GM19240 (cell line): ENCODE data around the gene BLTP2.
A peak's percentile ranks its signal among the peaks of the same experiment; 100 is the strongest.
"Not testable (repeated sequence)": the region's sequence is repeated elsewhere in the genome, so short reads cannot be mapped to it uniquely, and the experiment has no call there.

Experiments
- DNase-seq: peaks from one replicate; pipeline ENCODE4 v3.0.0; 2011; ENCODE audit warnings: low spot score; ENCODE audit not compliant: insufficient read length

The BLTP2 gene

DNA sequence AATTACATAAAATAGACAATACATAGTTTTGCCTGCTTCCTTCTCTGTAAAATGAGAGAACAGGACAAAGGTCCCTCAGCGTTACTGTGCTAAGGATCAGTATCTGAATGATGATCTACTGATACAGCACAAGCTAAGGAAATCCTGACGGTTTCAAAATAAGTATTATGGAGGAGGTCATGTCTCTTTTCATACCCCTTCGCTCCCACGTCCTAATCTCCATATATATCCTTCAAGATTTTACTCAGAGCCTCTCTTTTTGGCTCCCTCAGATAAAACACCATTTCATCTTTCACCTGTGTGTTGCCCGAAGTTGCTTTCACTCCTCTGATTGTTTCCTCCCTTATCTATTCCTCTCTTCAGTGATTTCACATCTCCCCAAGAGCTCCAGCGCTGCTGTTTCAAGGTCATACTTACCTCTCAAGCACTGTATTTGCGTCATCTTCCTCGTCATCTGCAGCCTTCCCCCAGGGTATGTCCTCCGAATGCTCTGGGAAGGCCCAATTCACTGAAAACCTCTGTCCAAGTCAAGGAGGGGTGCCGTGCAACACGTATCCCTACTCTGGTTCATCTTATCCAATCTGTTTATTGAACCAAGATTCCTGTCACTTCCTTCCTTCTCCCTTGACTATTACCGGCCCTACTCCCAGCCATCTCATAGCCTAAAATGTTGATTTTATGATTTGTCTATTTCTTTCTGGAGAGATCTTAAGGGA lies 1.2 kb upstream of the BLTP2 start:
- DNase-seq: no peak

DNA sequence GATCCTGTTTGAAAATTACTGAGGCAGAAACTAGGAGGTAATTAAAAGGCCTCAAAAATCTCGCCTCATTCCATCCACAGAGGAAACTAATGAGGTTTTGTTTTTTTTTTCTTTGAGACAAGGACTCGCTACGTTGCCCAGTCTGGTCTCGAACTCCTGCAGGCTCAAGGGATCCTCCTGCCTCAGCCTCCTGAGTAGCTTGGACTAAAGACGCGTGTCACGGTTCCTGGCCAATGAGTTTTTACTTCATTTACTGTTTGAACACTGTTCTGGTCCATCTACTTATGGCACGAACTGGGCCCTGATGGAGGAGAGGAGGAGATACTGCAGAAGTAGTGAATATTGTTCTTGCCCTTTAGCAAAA lies 600 bp upstream of the BLTP2 start:
- no peak for DNase-seq

DNA sequence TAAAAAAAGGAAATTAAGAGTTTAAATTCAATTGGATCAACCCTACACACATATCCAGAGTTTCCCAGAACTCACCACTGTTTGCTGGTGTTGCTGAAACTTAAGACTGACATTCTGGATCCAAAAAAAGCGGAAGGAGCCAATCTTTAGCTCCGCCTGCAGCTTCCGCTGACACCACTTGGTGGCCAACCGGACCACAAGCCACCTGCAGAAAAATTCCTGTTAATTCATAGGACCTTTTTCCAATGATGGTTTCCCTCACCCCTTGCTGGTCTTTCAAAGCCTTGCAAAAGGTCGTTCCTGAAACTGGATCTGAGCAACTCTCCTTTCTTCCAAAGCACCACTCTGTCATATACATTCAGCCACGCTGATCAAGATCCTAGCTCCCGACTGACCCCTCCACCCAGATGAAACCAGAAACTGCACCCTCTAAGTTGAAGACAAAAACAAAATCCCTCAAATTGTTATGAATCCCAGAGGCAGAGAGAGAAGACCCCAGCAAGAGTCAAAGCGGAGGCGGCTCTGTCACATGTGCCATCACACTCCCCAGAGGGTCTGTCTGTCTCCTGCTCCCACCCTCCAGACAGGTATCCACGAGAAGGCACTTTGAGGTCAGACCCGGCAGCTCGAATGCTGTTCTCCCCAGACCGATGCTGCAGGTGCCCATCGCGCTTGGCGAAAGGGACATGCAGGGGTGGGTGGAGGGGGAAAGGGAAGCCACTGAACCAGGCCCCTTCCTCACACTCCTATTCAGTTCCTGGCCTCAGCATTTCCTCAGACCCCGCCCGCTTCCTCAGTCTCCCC lies 773 bp downstream of the BLTP2 start:
- DNase-seq: peak; percentile 33

DNA sequence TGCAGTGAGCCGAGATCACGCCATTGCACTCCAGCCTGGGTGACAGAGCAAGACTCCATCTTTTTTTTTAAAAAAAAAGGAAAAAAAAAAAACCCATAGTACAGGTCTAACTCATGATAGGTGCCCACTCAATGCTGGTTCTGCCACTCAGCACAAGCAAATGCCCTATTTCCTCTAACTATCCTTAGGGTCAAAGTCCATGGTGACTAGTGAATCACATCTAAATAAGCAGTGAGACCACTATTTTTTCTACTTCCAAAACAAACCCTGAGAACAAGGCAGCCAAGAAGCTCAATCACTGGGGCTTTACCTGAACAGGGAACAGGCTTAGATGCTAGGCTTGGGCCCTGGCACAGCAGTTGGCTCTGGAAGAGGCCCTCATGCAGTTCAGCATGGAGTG lies 3.4 kb downstream of the BLTP2 start:
- no peak for DNase-seq

DNA sequence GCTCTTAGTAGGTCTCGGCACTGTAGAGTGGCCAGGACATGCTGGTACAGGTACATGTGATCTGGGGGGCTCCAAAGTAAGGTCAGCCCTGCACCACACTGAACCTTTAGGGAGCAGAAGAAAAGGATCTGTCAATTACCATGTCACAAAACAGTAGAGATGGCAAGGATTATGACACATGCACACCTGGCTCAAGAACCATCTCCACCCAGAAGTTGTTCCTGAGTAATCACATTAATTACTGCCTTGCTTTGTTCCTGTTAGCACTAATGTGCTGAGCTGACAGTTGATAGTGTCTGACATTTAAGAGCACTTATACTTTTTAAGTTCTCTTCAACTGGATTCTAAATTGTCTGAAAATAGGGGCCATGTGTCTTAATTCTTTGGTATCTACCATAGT lies 9.5 kb downstream of the BLTP2 start:
- DNase-seq: no peak

DNA sequence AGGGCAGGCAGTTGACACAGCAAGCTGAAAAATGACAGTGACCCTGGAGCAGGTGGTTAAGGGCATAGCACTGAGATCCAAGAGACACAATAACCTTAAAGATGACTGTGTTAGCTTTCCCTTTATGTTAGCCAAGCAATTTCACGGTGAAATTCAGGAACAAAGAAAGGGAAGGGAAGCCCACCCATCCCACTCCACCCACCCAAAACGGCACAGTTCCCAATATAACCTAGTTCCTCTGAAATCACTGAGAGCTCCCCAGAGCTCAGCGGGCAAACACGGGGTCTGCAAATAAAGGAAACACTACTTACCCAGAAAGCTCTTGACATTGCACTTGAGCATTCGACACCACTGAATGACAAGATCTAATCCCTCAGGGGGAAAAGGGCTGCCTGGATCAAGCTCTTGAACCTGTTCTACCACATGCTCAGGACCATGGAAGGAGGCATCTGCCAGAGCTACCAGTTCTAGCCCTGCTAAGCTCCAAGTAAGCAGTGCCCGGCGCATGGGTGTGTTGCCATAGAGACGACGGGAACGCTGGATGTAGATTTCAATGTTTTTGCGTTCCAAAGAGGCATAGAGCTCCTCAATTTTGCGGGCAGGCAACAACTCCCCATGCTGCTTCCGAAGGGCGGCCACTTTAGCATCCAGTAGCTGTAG lies 10.6 kb downstream of the BLTP2 start:
- no peak for DNase-seq

DNA sequence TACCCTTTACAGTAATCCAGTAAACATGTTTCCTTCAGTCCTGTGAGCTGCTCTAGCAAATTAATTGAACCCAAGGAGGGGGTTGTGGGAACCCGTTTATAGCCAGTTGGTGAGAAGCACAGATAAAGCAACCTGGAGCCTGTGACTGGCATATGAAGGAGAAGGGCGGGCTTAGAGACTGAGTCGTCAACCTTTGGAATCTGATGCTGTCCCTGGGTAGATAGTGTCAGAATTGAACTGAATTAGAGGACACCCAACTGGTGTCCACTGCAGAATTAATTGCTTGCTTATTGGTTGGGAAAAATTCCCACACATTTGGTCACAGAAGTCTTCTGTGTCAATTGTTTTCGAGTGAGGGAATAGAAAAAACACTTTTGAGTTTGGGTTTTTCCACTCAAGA lies 18.1 kb downstream of the BLTP2 start:
- no peak for DNase-seq

DNA sequence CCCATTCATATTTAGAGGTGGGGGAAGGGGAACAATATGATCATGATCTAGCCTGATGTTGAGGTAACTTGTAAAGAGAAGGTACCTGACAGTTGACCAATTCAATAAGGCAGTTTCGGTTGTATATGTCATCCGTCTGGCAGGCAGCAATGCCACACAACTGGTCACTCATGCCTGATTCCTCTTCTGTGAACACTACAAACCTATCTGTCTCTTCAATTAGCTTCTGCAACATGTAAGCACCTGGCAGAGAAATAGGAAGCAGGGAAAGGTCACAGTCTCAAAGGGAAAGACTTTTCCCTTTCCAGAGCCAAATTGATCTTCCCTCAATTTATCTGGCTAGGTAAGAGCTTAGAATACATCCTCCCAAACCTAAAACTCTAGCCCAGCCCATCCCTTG lies 20.8 kb downstream of the BLTP2 start:
- no peak for DNase-seq

DNA sequence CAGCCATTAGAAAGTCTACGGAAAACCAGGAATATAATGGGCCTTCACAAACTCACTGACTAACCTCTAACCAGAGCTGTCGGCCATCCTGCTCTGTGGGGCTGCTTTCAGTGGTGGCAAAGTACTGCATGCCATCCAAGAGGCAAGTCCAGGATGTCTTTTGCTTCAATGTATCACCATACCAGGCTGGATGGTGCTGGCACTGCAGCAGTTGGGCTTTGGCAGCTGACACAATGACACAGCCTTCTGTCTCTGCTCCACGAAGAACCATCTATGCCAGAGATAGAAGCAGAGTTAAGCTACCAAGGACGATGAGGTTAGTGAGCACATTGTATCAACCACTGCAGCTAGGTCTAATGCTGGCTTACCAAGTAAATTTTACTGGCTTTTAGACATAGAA lies 21.3 kb downstream of the BLTP2 start:
- no peak for DNase-seq

DNA sequence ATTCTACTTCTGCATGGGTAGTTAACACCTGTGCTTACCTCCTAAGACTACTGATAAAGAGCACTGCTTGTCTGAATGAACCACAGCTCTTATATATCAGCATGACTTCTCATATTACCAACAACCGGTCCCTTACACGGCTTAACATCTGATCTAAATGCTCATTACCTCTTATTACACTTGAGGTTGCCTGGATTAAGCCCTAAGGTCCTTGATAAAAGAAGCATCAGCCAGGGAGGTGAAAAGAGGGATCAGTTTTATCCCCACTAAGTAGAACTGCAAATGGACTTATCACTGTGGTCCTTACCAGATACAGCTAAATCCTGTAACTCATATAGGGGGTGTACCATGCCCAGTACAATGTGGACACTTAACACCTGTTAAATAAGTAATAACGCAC lies 22.8 kb downstream of the BLTP2 start:
- DNase-seq: no peak

DNA sequence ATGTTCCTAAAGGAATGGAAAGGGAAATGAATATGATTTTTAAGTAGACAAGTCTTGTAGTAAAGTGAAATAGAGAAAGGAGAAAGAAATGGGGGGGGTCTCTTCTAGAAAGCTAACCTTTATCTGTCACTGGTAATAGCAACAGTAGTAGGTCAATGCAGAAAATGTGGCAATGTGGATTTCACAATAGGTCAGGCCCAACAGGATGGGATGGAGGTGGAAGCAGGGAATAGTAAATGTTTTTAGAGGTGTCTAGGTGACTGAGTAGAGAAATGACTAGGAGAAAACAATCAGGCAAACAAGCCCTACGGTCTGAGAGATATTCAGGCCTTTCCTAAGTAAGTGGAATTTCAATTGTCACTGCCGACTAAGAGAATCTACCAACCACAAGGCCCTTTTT lies 24.9 kb downstream of the BLTP2 start:
- no peak for DNase-seq

DNA sequence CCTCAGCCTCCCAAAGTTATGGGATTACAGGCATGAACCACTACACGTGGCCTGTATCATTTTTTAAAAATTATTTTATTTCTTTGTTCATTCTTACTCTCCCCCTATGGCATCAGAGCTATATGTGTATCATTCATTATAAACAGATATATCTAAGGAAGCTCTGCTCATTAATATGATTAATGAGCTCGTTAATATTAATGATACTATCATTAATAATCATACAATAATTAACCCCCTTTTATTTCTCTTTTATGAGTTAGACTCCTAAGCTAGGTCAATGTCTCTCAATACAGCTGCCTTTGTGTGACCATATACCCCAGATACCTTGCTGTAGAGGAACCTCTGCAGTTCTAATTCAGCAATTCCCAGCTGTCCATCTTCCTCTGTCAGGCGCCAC lies 26.5 kb downstream of the BLTP2 start:
- no peak for DNase-seq

DNA sequence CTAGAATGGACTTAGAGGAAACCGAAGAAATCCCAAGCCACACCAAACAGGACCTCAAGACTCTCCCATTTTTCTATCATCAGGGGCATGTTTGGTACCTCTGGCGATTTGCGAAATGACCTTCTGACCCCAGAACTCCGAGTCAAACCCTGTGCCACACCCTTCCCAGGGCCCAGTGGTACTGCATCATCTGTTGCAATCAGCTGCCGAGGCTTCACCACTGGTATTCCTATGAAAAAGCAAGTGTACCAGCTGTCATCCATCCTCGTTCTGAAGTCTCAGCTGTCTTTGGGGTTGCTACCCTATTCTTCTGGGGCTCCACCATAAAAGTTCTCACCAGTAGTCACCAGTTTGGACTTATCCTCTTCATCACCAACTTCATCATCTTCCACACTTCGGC lies 28.7 kb downstream of the BLTP2 start:
- no peak for DNase-seq

DNA sequence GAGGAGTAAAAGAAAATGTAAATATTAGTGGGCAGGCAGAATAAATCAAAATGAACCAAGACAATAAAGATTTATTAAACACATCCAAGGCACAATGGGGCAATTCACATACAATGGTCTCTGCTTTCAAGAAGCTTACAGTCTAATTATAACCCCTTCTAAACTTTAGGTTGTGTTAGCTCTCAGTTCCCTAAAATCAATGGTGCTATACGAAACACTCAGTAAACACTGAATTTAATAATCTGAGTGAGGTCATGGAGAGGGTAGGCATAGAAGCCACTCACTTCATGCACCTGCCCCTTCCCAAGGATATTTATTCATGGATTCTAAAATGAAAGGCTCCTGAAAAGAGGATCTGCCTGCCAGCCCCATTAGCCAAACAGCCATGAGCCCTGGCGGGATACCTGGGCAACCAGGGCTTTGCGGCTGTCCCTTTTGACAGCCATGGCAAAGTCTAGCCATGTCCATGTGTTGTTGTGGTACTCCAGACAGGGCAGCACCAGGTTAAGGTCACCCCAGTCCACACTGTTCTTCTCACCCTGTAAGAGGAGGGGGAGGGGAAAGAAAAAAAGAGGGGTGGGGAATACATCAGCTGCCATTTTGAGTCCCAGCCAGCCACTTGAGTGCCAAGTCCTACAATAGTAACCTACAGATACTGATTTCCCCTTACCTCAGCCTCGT lies 29.6 kb downstream of the BLTP2 start:
- DNase-seq: no peak

DNA sequence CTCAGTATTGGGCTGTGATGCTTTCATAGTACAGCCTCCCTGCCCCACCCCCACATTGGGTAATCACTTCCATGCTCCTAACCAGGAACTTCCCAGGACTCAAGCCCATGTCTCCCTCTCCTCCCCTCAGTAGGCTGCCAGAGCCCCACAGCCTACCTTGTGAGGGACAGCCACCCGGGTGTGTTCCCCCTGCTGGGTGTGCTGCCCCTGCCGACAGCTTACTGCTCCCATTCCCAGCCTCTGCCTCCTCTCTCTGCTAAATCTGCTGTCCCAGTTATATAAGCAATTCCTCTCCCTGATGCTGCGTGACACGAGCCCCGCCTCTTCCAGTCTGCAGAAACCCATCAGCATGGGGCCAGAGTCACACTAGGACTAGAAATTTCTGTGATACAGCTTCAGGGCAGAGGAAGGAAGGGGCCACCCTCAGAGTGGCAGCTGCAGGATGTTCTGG lies 31.0 kb downstream of the BLTP2 start, which contains the start of gene RSKR:
Gene RSKR, minus strand, starts transcription at position 255 of the 451 bp plus-strand sequence. Its CDS starts 24 bp downstream, at position 231.
- no peak for DNase-seq

DNA sequence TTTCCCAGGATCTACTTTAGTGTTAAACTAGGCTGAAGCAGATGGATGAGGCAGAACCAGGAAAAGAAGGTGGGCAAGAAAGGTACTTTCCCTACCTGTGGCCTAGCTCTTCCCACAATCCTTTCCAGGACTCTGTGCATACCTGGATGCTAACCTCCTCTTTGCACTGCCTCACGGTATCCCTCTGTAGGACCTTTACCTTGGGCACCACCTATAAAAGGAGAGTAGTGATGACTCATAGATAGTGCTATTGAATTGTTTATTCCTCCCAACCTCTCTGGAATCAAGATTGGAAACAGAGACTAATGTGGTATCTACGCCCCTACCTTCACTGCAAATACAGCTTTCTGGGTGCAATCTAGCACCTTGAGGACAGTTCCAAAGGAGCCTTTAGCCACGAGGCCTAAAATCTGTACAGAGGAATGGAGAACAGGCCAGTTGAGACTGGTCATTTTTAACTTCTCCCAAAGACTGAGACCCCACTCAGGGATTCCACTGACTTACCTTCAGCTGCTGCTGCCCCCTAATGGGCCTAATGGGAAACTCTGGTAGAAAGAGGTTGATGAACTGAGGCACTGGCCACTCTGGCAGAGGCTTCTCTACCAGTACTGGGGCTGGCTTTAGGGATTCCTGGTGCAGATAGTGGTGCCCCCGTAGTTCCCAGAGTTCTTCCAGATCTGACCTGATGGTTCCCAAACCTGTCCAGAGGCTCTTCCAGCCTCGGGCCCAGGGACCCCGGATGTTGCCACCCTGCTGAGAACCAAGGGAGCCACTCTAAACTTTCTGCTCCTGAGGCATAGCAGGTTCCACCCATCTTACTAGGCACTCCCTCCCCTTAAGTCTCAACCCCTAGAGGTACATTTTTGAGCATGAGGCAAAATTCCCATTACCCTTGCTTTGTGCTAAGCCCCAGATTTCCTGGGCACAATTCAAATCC lies 31.8 kb downstream of the BLTP2 start:
- peak; percentile 27 for DNase-seq

DNA sequence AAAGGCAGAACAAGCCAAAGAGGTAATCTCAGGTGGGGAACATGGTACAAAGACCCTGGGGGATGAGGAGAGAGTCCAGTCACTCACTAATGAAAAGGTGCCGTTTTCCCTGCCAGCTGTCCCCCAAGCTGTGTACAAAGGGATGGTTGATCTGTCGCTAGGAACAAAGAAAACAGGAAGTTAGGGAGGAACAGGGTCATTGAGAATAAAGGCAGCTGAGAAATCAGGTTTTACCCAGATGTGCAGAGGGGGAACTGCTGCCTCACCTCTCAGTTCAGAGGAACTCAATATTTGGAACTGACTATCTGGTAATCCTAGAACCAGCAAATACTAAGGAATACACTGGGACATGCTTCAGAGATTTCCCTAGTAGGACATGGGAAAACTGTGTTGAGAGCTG lies 32.4 kb downstream of the BLTP2 start:
- no peak for DNase-seq

DNA sequence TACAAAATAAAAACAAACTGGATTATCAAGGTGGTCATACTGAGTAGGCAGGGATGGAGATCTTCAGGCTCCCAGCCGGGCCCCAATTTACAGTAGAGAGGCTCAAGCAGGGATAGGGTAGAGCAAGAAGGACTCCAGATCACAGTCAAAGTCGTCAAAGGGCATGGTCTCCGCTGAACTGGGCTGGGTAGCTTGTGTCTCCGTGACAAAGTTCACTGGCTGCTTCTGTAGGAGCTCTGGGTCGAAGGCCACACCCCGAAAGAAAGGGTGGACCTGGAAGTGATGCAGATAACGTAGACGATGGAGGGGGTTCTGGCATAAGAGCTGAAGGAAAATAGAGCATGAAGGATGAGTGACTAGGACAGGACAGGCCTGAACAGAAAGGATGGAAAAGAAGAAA lies 34.6 kb downstream of the BLTP2 start:
- DNase-seq: no peak

DNA sequence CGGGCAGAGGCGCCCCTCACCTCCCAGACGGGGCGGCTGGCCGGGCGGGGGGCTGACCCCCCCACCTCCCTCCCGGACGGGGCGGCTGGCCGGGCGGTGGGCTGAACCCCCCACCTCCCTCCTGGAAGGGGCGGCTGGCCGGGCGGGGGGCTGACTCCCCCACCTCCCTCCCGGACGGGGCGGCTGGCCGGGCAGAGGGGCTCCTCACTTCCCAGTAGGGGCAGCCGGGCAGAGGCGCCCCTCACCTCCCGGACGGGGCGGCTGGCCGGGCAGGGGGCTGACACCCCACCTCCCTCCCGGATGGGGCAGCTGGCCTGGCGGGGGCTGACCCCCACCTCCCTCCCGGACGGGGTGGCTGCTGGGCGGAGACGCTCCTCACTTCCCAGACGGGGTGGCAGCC lies 40.9 kb downstream of the BLTP2 start:
- DNase-seq: not testable (repeated sequence)

DNA sequence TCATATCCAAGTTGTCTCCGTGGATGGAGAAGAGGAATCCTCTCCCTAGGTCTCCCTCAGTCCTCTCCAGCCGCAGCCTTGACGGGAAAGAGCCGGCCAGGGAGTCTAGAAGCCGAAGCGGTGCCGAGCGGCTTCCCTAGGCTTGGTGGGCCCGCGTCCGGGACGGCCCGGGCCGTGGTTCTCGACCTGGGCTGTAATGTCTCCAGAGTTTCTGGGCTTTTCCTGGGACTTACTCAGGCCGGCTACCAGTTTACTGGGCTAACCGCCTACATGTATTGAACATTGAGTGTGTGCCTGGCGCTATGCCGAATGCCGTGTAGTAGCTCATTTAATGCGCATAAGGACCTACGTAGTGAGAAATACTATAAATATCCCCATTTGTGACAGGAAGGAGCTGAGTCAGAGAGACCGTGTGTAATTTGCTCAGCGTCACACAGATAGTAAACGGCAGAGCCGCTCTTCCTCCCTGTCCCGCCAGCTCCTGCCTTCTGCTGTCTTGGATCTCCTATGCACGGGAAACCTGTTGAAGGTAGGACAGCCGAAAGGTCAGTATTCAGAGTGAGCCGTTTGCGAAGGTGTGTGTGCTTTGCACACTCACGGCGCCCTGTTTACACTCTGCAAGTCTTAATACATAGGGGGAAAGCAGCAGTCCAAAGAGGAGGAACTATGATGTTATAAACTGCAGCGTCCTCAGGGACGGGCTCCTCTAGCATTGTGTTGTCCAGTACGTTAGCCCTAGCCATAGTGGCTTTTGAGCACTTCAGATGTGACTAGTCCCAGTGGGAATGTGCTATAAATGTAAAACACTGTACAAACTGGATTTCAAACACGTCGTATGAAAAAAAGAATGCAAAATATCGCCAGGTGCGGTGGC lies 45.4 kb downstream of the BLTP2 start:
- DNase-seq: peak; percentile 59
